SIG-M5 treated with dmso at 0.1 percent for 504 hours (cell line): ENCODE data around the gene RANBP9.
A peak's percentile ranks its signal among the peaks of the same experiment; 100 is the strongest.

ENCODE experiments used
- DNase-seq: peaks from one replicate; lab custom pipeline; 2025; ENCODE audit not compliant: unreplicated experiment; lab: John Stamatoyannopoulos, UW

RANBP9 gene

GRCh38 chr6:13711324-13711732 lies 307 bp downstream of the RANBP9 start:
- no peak for DNase-seq

- no peak for DNase-seq
These were observed 897 bp downstream of the RANBP9 start for GRCh38 chr6:13710552-13711323.

- peak; percentile 32 for DNase-seq
These were observed 1.7 kb downstream of the RANBP9 start for GRCh38 chr6:13709689-13710551.

GRCh38 chr6:13708736-13709135 lies 2.9 kb downstream of the RANBP9 start:
- DNase-seq = peak; percentile 21

- DNase-seq = no peak
These were observed 8.1 kb downstream of the RANBP9 start for GRCh38 chr6:13703496-13703895.

- DNase-seq = peak; percentile 90
These were observed 8.8 kb downstream of the RANBP9 start for GRCh38 chr6:13702809-13703302.

- no peak for DNase-seq
These were observed 11.4 kb downstream of the RANBP9 start for GRCh38 chr6:13700232-13700631.

GRCh38 chr6:13698715-13699114 lies 12.9 kb downstream of the RANBP9 start:
- DNase-seq = no peak

- no peak for DNase-seq
These were observed 13.8 kb downstream of the RANBP9 start for GRCh38 chr6:13697857-13698256.

- no peak for DNase-seq
These were observed 15.4 kb downstream of the RANBP9 start for GRCh38 chr6:13696226-13696625.

- DNase-seq = no peak
These were observed 16.4 kb downstream of the RANBP9 start for GRCh38 chr6:13695252-13695651.

- no peak for DNase-seq
These were observed 17.1 kb downstream of the RANBP9 start for GRCh38 chr6:13694562-13694961.

- no peak for DNase-seq
These were observed 22.0 kb downstream of the RANBP9 start for GRCh38 chr6:13689511-13690256.

GRCh38 chr6:13688692-13689196 lies 22.9 kb downstream of the RANBP9 start:
- no peak for DNase-seq

- no peak for DNase-seq
These were observed 23.7 kb downstream of the RANBP9 start for GRCh38 chr6:13687917-13688351.

GRCh38 chr6:13684855-13685254 lies 26.8 kb downstream of the RANBP9 start:
- no peak for DNase-seq

- no peak for DNase-seq
These were observed 28.6 kb downstream of the RANBP9 start for GRCh38 chr6:13683038-13683437.

- no peak for DNase-seq
These were observed 29.3 kb downstream of the RANBP9 start for GRCh38 chr6:13682346-13682745.

- DNase-seq = peak; percentile 27
These were observed 30.2 kb downstream of the RANBP9 start for GRCh38 chr6:13681305-13682061.

GRCh38 chr6:13680448-13680968 lies 31.1 kb downstream of the RANBP9 start:
- no peak for DNase-seq
